CD4-positive, alpha-beta memory T cell (primary cell): ENCODE data around the gene RPL28. TPM values are rescaled to one million over a fixed set of nuclear protein-coding genes. Genes with fewer than 3 reads are reported as not detected.

ENCODE experiments used
- CTCF ChIA-PET: fragments of 350-600 bp; sonication (Branson Sonifier 250); formaldehyde crosslinking; loops from one replicate; lab custom pipeline; 2021; ENCODE audit warnings: inconsistent platforms; ENCODE audit not compliant: partially characterized antibody; lab: Charles Lee
- POLR2A ChIA-PET: fragments of 350-600 bp; sonication (Branson Sonifier 250); formaldehyde crosslinking; loops from one replicate; lab custom pipeline; 2021; ENCODE audit not compliant: partially characterized antibody; lab: Charles Lee
- DNase-seq, 5 donors: peaks; one replicate each; pipeline versions ENCODE4 v3.0.0 to v3.0.0-alpha.2; 2020 to 2022; ENCODE audit warnings: mixed read lengths in 1 of 5
- H3K27ac ChIP-seq: one replicate; pipeline ENCODE4 v1.7.0; 2013; ENCODE audit warnings: low read depth, low read length
- H3K27me3 ChIP-seq: 2 replicates; pipeline ENCODE4 v1.7.0; 2013; ENCODE audit warnings: mild to moderate bottlenecking, low read length, moderate library complexity; ENCODE audit not compliant: insufficient read depth
- H3K36me3 ChIP-seq: 2 replicates; pipeline ENCODE4 v1.7.0; 2013; ENCODE audit warnings: mild to moderate bottlenecking, low read length, moderate library complexity; ENCODE audit not compliant: insufficient read depth
- H3K4me1 ChIP-seq: 2 replicates; pipeline ENCODE4 v1.7.0; 2013; ENCODE audit warnings: mild to moderate bottlenecking, low read length, moderate library complexity; ENCODE audit not compliant: insufficient read depth
- H3K4me3 ChIP-seq, 2 donors: one replicate each; pipeline ENCODE4 v1.7.0; 2013; ENCODE audit warnings: low read length in 2 of 2, mild to moderate bottlenecking in 1 of 2
- H3K9me3 ChIP-seq, 2 donors: one replicate each; pipeline ENCODE4 v1.7.0; 2013; ENCODE audit warnings: low read length in 2 of 2, control low read depth in 1 of 2; ENCODE audit not compliant: control insufficient read depth in 1 of 2
- H3K27ac Mint-ChIP-seq, 7 donors: one replicate each; pipeline ENCODE4 v1.8.0; 2020 to 2021; ENCODE audit warnings: mixed read lengths in 7 of 7, mild to moderate bottlenecking in 6 of 7, inconsistent platforms in 3 of 7, moderate library complexity in 3 of 7
- H3K27me3 Mint-ChIP-seq, 2 donors: one replicate each; pipeline ENCODE4 v1.8.0; 2020 to 2021; ENCODE audit warnings: mixed read lengths in 2 of 2
- H3K36me3 Mint-ChIP-seq, 2 donors: one replicate each; pipeline ENCODE4 v1.8.0; 2020 to 2021; ENCODE audit warnings: mixed read lengths in 2 of 2, inconsistent platforms in 1 of 2, mild to moderate bottlenecking in 1 of 2
- H3K4me1 Mint-ChIP-seq, 4 donors: one replicate each; pipeline ENCODE4 v1.8.0; 2020 to 2021; ENCODE audit warnings: mixed read lengths in 4 of 4, mild to moderate bottlenecking in 1 of 4
- H3K4me3 Mint-ChIP-seq, 8 donors: one replicate each; pipeline ENCODE4 v1.8.0; 2020 to 2021; ENCODE audit warnings: mixed read lengths in 8 of 8, mild to moderate bottlenecking in 7 of 8, moderate library complexity in 6 of 8, inconsistent platforms in 3 of 8
- H3K9me3 Mint-ChIP-seq, 8 donors: one replicate each; pipeline ENCODE4 v1.8.0; 2020 to 2021; ENCODE audit warnings: mixed read lengths in 8 of 8, mild to moderate bottlenecking in 5 of 8, inconsistent platforms in 3 of 8, moderate library complexity in 1 of 8
- intact Hi-C: fragments of 100-400 bp; cut with micrococcal nuclease; formaldehyde crosslinking; loops from one replicate; pipeline ENCODE4 v1.15.1; 2023
- polyA plus RNA-seq, 2 donors: library from polyadenylated mRNA; unstranded; fragments of 300-500 nt; fragmentation: Illumina TruSeq; gene quantifications; one replicate each; pipeline ENCODE4 v1.2.3, GENCODE V29; 2021
- total RNA-seq, 2 experiments: library from RNA; stranded (reverse); gene quantifications; one replicate each; pipeline ENCODE4 v1.2.3, GENCODE V29; 2021

RPL28 gene
- total and polyA plus RNA-seq, 4 experiments from 2014 or later: 257 to 3,159 (median 1,960) TPM

DNA sequence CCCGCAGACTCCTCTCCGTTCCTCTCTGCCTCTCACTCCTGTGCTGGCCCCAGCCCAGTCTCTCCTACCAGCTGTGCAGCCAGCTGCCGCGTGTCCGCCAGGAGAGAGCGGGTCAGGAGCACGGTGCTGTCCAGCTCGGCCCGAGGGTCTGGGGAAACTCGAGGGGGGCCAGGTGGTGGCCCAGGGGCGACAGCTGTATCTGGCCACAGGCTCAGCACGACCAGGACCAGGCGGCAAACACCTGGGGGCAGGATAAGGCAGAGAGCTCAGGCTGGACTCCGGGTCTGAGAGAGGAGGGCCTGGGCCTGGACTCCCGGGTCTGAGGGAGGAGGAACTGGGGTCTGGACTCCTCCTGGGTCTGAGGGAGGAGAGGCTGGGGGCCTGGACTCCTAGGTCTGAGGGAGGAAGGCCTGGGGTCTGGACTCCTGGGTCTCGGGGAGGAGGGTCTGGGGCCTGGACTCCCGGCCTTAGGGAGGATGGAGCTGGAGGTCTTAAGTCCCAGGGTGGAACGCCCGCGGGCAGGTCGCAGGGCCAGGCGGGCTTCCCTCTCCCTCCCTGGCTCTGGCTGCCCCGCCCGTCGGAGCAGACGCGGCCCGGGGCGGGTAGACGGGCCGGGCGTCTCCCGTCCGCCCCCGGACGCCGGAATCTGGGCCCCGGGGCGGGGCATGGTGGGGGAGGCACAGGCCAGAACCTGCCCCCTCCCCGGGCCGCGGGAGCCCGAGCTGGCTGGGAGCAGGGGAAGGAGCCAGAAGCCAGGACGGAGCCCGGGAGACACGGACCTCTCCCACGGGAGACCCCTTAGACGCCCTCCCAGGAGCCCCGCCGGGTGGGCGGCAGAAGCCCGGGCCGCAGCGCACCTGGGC lies 16.8 kb upstream of the RPL28 start:
- H3K27ac ChIP-seq: no peak overlapping the region
- POLR2A ChIA-PET: interaction anchor here (1.1 to 1.8 kb wide), 2 partner anchors 15 kb away, joined by 4 to 5 read pairs; partner anchors contain the start of gene TMEM238
- DNase-seq: no peak
- CTCF ChIA-PET: no interaction called here
- H3K9me3 Mint-ChIP-seq: peaks cover 0 to 4% (median 0%) of the 10 kb centered on the region in 8 donors
- intact Hi-C loops: no loop called here
- no peaks in the 10 kb centered on the region for H3K9me3 ChIP-seq
- H3K27ac Mint-ChIP-seq: no peak overlapping the region
- peaks cover 28 to 37% of the 10 kb centered on the region in 2 donors for H3K27me3 Mint-ChIP-seq
- H3K36me3 Mint-ChIP-seq: no peaks in the 10 kb centered on the region
- H3K4me3 Mint-ChIP-seq: peak overlapping the region in 1 of 8 donors; percentile 31
- peaks cover 6 to 13% (median 9%) of the 10 kb centered on the region in 4 donors for H3K4me1 Mint-ChIP-seq
- H3K4me1 ChIP-seq: peaks cover 7% of the 10 kb centered on the region
- no peak overlapping the region for H3K4me3 ChIP-seq
- peaks cover 23% of the 10 kb centered on the region for H3K27me3 ChIP-seq
- H3K36me3 ChIP-seq: no peaks in the 10 kb centered on the region

DNA sequence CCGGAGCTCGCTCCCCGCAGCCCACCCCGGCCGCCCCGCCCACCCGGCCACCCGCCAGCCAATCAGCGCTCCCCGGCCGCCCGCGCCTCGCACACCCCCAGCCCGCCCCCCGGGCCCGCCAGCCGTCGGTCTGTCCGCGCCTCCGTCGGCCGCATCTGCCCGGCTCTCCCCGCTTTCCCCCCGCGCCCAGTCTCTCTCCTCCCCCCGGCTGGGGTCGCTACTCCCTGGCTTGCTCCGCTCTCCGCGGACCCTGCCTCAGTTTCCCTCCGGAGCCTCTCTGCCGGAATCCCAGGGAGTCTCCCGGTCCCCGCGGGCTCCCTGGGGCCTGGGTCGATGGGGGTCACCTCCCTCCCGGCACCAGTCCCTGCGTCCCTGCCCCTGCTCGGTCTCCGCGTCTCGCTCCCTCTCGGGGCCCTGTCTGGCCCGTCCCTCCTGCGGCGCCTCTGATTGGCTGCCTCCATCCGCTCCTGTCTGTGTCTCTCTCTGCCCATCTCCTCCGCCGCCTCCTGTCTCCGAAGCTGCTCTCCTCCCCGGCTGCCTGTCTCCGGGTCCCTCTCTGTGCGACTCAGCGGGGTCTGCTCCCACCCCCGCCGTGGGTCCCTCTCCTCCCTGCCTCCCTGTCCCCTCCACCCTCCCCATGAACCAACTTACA lies 16.0 kb upstream of the RPL28 start:
- Mint-ChIP-seq H3K4me3 (peak overlapping the region; percentile 60 to 85 (median 75)), H3K9me3 (peaks cover 0 to 4% (median 0%) of the 10 kb centered on the region in 8 donors), H3K36me3 (no peaks in the 10 kb centered on the region), H3K27ac (peak overlapping the region in 1 of 7 donors; percentile 57), H3K27me3 (peaks cover 29 to 37% of the 10 kb centered on the region in 2 donors), H3K4me1 (peaks cover 6 to 13% (median 9%) of the 10 kb centered on the region in 4 donors)
- Histone ChIP-seq H3K9me3 (no peaks in the 10 kb centered on the region), H3K4me1 (peaks cover 7% of the 10 kb centered on the region), H3K27ac (no peak overlapping the region), H3K36me3 (no peaks in the 10 kb centered on the region), H3K27me3 (peaks cover 23% of the 10 kb centered on the region), H3K4me3 (no peak overlapping the region)
- ChIA-PET POLR2A (interaction anchor here (1.8 kb wide), 1 partner anchor 14 kb away, joined by 5 read pairs; the partner anchor contains the start of gene TMEM238), CTCF (no interaction called here)
- intact Hi-C loops: no loop called here
- DNase-seq: peak in 2 of 5 donors; percentile 26 to 32

GRCh38 chr19:55370305-55370988 lies 15.3 kb upstream of the RPL28 start, which contains the start of gene IL11:
Gene IL11, minus strand, starts transcription at chr19:55370463. Its CDS starts 153 bp downstream, at chr19:55370310.
- no peaks in the 10 kb centered on the region for H3K36me3 Mint-ChIP-seq
- H3K27me3 Mint-ChIP-seq: peaks cover 29 to 37% of the 10 kb centered on the region in 2 donors
- DNase-seq: no peak
- no peak within 1 kb of the TSS for H3K27ac ChIP-seq
- intact Hi-C loops: no loop called here
- ChIA-PET CTCF (no interaction called here), POLR2A (interaction anchor here (1.8 kb wide), 1 partner anchor 13 kb away, joined by 5 read pairs; the partner anchor contains the start of gene TMEM238)
- no peaks in the 10 kb centered on the region for H3K9me3 ChIP-seq
- peak within 1 kb of the TSS; percentile 60 to 85 (median 75) for H3K4me3 Mint-ChIP-seq
- H3K4me1 Mint-ChIP-seq: peaks cover 6 to 13% (median 9%) of the 10 kb centered on the region in 4 donors
- peaks cover 7% of the 10 kb centered on the region for H3K4me1 ChIP-seq
- peaks cover 23% of the 10 kb centered on the region for H3K27me3 ChIP-seq
- no peak within 1 kb of the TSS for H3K4me3 ChIP-seq
- no peaks in the 10 kb centered on the region for H3K36me3 ChIP-seq
- H3K9me3 Mint-ChIP-seq: peaks cover 0 to 4% (median 0%) of the 10 kb centered on the region in 8 donors
- peak within 1 kb of the TSS in 2 of 7 donors; percentile 9 to 57 for H3K27ac Mint-ChIP-seq

GRCh38 chr19:55372316-55373081 lies 13.2 kb upstream of the RPL28 start:
- no peak overlapping the region for H3K27ac Mint-ChIP-seq
- CTCF ChIA-PET: no interaction called here

DNA sequence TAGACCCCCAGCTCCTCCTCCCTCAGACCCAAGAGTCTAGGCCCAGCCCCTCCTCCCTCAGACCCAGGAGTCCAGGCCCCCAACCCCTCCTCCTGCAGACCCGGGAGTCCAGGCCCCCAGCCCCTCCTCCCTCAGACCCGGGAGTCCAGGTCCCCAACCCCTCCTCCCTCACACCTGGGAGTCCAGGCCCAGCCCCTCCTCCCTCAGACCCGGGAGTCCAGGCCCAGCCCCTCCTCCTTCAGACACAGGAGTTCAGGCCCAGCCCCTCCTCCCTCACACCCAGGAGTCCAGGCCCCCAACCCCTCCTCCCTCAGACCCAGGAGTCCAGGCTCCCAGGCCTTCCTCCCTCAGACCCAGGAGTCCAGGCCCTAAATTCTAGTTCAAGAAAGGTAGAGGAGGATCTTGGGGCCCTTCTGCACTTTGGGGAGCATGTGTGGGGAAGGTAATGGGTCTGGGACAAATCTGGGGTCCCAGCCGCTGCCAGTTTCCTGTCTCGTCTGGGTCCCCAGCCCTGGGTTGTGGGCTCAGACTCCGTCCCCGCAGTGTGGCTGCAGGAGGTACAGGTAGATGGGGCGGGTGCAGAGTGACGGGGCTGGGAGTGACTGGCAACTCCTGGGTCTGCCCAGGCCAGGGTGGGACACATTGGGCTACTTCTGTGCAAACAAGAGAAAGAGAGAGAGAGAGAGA lies 12.3 kb upstream of the RPL28 start:
- H3K27me3 ChIP-seq: peaks cover 22% of the 10 kb centered on the region
- ChIA-PET CTCF (no interaction called here), POLR2A (interaction anchor here (2.5 kb wide), 1 partner anchor 35 kb away, joined by 8 read pairs; the partner anchor contains the start of gene KMT5C)
- H3K4me3 Mint-ChIP-seq: no peak overlapping the region
- intact Hi-C loops: no loop called here
- peaks cover 26 to 28% of the 10 kb centered on the region in 2 donors for H3K27me3 Mint-ChIP-seq
- no peak overlapping the region for H3K4me3 ChIP-seq
- H3K27ac ChIP-seq: no peak overlapping the region
- H3K4me1 ChIP-seq: peaks cover 7% of the 10 kb centered on the region
- H3K4me1 Mint-ChIP-seq: peaks cover 6 to 13% (median 9%) of the 10 kb centered on the region in 4 donors
- no peak overlapping the region for H3K27ac Mint-ChIP-seq
- H3K36me3 Mint-ChIP-seq: no peaks in the 10 kb centered on the region
- H3K9me3 Mint-ChIP-seq: peaks cover 0 to 4% (median 0%) of the 10 kb centered on the region in 8 donors
- no peaks in the 10 kb centered on the region for H3K36me3 ChIP-seq
- peak in 1 of 5 donors; percentile 28 for DNase-seq
- no peaks in the 10 kb centered on the region for H3K9me3 ChIP-seq

More at GRCh38 chr19:55372316-55373081, 13.2 kb upstream of the RPL28 start:
- POLR2A ChIA-PET: interaction anchor here (2.5 kb wide), 1 partner anchor 34 kb away, joined by 8 read pairs; the partner anchor contains the start of gene KMT5C
- no peak for DNase-seq
- Mint-ChIP-seq H3K4me3 (no peak overlapping the region), H3K4me1 (peaks cover 6 to 13% (median 9%) of the 10 kb centered on the region in 4 donors), H3K36me3 (no peaks in the 10 kb centered on the region), H3K27me3 (peaks cover 28 to 33% of the 10 kb centered on the region in 2 donors), H3K9me3 (peaks cover 0 to 4% (median 0%) of the 10 kb centered on the region in 8 donors)
- Histone ChIP-seq H3K9me3 (no peaks in the 10 kb centered on the region), H3K27ac (no peak overlapping the region), H3K4me1 (peaks cover 7% of the 10 kb centered on the region), H3K36me3 (no peaks in the 10 kb centered on the region), H3K4me3 (no peak overlapping the region), H3K27me3 (peaks cover 23% of the 10 kb centered on the region)
- intact Hi-C loops: no loop called here
